OCI-LY3 (cell line): Measurements from ENCODE around the gene NMBR.

Experiments used
- CTCF ChIP-seq: fragments of 200-600, 300-600 bp; sonication (generic); IDR thresholded peaks from 2 replicates; pipeline ENCODE4 v1.5.1; 2014; ENCODE audit warnings: antibody characterized with exemption, low read length, low read depth
- EZH2phosphoT487 ChIP-seq: fragments of 200-600 bp; shearing (Covaris generic); IDR thresholded peaks from 2 replicates; pipeline ENCODE4 v1.6.1; 2018; ENCODE audit warnings: antibody characterized with exemption, mixed run types, low read depth

DNA sequence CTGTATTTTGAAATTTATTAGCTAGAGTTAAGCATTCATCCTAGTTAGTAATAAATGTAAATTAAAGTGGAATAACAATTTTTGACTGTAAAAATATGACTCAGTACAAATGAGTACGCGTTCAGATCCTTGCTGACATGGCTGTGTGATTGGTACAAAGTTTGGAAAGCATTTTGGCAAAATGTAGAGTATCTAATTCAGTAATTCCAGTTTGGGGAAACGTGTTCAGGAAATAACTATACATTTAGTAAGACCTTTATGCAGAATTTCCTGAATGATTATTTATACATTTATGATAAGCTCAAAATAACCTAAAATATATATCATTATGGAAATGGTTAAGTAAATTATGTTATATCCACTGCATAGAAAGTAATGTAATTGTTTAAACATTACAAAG, 8.2 kb upstream of the NMBR start:
- no peak for TF ChIP-seq CTCF
- no peak for TF ChIP-seq EZH2phosphoT487
